Smooth muscle cell of the brain vasculature (primary cell): ENCODE data around the gene AURKB.
A peak's percentile ranks its signal among the peaks of the same experiment; 100 is the strongest.
"Not testable (repeated sequence)": the region's sequence is repeated elsewhere in the genome, so short reads cannot be mapped to it uniquely, and the experiment has no call there.

ENCODE experiments used
- DNase-seq: peaks from one replicate; pipeline ENCODE4 v3.0.0-alpha.2; 2012; ENCODE audit warnings: low read depth, low spot score

AURKB gene

DNA sequence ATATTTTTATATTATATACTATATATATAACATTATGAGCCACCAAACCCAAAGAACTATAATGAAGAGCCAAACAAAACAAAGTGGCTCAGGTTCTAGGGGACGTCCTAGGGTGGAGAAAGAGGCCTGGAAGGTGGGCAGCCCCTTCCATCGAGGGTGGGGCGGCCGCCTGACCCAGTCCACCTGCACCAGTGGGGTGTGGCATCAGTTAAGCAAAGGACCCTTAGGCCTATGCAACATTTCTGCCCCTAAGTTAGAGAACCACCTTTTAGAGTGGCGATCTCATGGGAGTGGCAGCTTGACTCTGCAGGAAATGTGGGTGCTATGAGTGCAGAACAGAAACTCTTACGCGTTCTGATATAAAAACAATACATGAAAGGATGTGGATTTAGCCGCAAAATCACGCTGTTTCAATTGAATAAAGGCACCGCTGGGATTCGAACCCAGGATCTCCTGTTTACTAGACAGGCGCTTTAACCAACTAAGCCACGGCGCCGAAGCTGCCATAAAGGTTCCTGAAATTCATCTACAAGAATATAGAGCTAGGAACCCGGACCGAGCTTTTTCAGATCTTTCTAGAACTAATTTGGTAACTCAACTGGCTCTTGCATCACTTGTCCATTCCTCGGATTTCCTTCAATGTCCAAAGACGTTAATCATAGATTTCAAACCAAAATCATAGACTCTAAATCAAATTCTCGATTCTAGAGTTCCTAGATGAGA is 15.6 kb upstream of the AURKB start:
- DNase-seq: peak; percentile 36

DNA sequence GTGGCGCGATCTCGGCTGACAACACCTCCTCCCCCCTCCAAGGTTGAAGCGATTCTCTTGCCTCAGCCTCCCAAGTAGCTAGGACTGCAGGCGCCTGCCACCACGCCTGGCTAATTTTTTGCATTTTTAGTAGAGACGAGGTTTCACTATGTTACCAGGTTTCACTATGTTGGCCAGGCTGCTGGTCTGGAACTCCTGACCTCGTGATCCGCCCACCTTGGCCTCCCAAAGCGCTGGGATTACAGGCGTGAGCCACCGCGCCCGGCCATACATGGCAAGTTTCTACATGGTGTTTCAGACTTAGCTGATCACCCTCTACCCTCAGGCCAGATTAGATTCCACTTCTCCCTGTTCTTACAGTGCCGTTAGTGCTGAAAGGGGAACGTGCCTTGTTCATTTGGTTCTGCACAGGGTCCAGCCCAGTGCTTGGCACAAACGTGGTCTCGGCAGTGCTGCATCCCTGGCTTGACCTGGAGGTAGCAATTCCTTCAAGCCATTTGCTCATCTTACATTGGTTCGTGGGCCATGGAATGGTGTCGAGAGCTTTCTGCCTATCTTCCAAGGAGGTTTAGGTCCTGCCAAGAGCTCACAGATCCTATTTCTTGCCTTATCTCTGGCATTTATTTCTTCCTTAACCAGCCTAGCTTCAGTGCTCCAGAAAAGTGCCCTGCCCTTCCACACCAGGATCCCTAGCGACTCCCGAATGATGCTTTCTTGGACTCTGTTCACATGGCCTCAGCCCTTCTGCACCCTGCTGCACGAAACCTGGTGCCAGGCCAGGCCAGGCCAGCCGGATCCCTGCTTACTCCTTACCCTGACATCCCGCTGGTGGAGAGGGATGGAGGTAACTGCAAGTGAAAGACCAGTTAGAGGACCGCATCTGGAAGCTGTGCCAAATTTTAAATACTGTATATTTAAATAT is 14.8 kb upstream of the AURKB start:
- DNase-seq: no peak

DNA sequence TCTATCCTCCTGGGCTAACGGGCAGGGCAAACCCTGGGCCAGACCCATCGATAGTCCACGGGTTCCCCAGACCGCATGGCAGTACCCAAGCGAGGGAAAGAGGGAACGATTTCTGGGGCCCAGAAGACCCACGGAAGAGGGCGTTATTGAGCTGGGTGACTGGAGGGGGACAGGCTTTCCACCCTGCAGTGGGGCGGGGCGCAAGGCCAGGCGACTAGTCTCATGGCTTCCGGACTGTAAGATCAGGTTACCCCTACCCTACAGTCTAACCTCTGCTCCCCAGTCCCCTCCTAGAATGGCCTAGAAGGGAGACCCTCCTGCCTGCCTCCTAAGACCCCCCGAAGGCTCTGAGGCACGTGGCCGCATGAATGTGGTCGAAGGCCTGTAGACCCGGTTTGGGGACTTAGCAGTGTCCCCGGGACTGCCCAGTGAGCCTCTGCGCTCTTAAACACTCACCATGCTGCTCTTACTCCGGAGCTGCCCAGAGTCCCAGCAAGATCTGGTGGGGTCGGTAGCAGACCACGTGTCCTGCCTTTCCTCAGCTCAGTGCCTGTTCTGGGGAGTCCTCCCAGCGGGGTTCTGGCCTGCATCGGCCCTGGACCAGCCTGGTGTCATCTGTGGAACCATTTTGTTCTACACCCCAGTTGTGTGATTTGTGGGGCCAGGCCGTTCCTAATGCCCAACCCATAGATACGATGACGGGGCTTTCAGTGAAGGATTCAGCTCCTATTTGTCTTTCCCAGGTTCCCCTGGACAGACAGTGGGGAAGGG is 13.2 kb upstream of the AURKB start:
- DNase-seq: no peak

DNA sequence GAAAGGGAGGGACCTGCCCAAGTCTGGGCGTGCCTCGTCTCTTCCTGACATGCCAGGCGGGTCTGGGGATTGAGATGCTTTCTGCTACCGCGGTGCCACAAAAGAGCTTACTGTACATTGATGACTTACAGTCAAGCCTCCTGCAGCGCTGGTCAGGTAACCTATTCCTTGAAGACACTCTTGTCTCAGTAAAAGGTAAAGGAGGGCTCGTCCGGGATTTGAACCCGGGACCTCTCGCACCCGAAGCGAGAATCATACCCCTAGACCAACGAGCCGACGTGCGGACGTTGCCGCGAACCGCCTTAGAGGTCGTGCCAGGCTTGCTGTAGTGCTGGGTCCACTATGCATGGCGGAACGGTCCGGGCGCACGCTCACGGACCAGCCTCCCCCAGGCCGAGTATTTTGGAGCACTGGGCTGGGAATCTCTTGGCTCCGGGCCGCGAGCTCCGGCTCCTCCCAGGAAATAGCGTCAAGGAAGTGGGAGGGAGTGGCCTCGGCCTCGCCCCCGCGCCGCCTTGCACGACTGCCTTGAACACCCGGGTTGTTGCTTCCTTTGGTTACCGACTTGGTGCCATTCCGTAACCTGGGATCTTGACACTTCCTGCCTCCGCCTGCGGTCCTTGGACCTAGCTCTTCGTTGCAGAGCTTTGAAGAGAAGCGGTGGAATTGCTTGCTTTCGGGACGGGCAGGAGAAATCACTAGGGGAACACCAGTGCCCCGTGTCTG is 12.4 kb upstream of the AURKB start:
- peak; percentile 80 for DNase-seq

DNA sequence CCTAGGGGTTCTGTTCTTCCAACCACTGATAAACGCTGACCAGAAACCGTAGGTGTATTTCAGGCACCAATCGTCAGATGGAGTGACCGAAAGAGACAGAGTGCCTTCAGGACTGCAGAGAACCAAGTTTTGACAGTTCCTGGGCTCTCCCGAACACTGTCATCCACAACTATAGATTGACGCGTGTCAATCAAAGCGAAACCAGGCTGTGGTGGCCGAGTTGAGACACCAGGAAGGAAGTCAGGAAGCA is 11.9 kb upstream of the AURKB start:
- DNase-seq: no peak

DNA sequence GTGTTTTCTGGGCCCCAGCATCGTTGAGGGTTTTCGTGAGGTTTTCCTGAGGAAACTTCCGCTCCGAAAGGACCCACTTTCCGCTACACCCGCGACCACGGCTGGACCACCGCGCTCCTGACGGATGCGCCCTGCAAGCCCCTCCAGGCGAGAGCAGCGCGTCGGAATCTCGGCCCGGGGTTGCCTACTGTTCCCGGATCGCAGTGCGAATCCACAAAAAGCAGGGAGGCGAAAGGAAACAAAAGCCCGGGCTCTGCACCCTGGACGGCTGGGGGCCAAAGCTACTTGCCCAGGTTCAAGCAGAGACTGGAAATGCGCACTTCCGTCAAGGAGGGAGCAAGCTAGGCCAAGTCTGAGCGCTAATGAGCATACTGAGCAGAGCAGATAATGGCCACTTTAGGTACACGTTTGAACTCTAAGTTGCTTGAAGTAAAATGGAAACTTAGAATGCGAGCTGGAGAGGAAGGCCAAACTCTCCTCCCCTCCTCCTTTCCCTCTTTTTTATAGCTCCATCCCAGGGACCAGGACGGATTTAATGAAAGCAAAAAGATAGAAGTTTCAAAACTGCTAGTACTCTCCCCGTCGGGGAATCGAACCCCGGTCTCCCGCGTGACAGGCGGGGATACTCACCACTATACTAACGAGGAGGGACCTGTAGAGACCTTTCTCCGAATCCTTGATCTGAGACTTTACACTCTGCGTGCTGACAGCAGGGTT is 11.4 kb upstream of the AURKB start:
- peak; percentile 76 for DNase-seq

DNA sequence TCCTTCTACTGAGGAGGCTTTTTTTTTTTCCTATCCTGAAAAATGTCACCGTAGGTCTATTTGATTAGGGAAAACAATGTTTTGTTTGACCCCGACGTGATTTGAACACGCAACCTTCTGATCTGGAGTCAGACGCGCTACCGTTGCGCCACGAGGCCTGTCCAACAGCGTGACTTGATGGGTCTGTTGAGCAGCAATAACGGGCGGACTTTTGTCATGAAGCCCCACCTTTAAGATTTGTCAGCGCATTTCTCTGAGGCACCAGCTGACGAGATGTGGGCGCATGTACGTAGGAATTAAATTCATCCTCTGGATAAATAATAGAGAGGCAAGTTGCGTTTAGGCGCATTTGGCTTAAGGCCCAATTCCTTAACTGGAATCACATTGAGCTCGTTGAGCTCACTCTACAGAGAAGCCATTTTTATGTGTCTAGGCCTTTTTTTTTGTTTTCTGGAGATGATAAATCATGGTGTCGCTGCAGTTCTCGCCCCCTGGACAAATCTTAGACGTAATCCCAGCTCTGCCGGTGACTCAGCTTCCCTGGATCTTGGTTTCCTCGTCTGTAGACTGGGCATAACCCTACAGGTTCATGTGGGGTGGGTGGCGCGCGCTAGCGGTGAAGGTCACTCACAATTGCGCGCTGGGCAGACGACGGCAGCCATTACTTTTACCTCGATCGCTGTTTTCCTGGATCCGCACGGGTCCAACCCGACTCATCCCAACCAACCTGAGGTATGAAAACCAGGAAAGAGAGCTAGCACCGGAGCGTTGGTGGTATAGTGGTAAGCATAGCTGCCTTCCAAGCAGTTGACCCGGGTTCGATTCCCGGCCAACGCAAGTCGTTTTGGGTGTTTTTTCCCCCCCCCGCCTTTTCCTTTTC is 10.6 kb upstream of the AURKB start:
- peak; percentile 83 for DNase-seq

DNA sequence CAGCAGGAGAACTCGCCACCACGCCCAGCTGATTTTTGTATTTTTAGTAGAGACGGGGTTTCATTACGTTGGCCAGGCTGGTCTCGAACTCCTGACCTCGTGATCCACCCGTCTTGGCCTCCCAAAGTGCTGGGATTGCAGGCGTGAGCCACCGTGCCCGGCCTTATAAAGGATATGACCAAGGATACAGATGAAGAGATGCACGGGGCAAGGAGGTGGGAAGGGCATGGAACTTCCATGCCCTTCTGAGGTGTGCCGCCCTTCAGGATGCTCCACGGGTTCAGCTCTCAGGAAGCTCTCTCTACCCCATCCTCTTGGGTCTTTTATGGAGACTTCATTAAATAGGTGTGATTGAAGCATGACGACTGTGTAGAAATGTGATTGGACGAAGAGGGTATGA is 3.6 kb upstream of the AURKB start:
- not testable (repeated sequence) for DNase-seq

DNA sequence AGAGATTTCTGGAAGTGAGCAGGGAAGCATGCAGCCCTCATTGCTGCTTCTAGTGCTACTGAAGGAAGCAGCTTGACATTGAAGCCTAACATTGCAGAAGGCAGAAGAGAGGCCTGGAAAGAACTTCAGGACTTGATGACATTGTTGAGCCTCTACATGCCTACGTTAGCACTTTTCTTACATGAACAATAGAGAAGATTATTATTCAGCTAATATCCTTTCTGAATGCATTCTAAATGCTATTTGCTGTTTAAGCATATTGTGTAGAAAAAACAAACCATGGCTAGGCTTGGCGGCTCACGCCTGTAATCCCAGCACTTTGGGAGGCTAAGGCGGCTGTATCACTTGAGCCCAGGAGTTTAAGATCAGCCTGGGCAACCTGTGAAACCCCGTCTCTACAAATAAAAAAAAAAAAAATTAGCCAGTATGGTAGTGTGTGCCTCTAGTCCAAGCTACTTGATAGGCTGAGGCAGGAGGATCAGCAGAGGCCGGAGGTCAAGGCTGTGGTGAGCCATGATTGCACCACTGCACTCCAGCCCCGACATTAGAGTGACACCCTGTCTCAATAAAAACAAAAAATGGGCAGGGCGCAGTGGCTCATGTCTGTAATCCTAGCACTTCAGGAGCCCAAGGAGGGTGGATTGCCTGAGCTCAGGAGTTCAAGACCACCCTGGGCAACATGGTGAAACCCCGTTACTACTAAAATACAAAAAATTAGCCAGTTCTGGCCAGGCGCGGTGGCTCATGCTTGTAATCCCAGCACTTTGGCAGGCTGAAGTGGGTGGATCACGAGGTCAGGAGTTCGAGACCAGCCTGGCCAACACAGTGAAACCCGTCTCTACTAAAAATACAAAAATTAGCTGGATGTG is 2.2 kb upstream of the AURKB start:
- no peak for DNase-seq

DNA sequence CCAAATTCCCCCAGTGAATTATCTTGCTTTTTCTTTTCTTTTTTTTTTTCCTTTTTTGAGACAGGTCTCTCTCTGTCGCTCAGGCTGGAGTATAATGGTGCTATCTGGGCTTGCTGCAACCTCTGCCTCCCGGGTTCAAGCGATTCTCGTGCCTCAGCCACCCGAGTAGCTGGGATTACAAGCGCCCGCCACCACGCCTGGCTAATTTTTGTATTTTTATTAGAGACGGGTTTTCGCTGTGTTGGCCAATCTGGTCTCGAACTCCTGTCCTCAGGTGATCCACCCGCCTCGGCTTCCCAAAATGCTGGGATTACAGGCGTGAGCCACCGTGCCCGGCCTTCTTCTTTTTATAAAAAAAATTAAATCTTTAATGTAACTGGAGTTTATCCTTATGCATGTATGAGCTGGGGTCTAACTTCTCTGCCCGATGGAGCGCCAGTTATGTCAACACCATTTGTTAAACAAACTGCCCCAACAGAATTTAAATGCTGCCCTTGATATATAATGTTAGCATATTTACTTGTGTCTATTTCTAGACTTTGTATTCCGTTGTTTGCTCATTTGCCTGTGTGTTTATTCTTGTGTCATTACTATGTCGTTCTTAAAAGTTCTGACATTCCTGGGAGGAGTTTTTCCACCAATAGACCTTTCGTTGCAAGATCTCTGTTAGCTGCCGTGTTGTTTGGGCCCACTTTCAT is 535 bp upstream of the AURKB start:
- no peak for DNase-seq

DNA sequence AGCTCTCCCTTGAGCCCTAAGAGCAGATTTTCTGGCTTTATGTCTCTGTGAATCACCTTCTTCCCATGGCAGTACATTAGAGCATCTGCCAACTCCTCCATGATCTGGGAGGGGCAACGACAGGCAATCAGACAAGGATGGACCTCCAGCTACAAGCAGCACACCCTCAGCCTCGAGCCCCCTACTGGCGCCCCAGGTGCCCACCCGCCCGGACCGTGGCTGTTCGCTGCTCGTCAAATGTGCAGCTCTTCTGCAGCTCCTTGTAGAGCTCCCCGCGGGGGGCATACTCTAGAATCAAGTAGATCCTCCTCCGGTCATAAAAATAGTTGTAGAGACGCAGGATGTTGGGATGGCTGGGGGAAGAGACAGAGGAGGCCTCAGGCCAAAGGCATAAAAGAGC is 3.8 kb downstream of the AURKB start:
- DNase-seq: no peak

DNA sequence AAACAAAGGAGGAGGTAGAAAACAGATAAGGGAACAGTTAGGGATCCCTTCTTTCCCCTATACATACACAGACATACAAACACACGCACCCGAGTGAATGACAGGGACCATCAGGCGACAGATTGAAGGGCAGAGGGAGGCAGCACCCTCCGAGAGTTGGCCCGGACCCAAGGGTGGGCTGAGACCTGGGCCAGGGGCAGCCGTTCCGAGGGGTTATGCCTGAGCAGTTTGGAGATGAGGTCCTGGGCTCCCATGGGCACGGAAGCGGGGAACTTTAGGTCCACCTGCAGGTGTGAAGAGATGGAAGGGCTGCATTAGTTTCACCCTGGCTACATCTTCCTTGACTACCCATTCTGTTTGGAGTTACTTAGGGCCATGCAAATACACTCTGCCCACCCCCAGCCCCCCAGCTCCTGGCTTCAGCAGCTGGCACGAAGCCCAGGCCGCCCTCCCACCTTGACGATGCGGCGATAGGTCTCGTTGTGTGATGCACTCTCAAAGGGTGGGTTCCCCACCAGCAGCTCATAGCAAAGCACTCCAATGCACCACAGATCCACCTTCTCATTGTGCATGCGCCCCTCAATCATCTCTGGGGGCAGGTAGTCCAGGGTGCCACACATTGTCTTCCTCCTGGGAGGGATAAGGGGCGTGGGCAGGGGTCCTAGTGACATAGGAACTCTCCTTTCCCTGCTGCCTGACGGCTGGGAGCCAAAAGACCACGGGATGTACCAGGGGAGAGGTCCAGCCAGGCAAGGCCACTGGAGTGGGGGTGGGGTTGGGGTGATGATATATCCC is 5.4 kb downstream of the AURKB start:
- no peak for DNase-seq

DNA sequence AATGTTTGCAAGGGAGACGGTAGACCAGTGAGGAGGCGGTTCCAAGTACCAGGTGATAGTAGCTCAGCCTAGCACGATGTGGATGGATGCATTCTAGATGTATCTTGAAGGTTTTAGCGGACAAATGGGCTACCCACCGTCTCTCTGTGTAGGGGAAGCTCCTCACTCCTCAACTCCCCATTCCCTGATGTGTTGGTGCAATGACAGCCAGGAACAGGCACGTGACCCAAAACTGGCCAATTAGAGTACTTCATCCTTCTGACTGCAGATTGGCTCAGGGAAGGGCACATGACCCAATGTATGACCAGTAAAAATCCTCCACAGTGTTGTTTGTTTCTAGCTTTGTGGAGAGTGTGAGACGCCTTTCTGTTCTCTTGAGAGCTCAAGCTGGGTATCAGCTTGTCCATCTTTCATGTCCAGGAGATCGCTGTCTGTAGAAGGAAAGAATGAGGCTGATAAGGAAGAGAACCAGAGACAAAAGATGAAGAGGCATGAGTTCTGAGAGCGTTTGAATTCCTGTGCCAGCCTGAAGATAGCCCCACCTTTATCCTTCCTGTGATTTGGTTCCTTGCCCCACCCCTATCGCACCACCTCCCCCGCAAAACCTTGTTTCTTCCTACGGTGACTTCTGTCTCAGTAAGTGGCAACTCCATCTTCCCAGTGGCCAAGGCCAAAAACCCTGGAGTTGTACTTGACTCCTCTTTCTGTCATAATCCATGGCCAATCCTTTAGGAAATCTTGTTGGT is 18.1 kb downstream of the AURKB start:
- DNase-seq: no peak

DNA sequence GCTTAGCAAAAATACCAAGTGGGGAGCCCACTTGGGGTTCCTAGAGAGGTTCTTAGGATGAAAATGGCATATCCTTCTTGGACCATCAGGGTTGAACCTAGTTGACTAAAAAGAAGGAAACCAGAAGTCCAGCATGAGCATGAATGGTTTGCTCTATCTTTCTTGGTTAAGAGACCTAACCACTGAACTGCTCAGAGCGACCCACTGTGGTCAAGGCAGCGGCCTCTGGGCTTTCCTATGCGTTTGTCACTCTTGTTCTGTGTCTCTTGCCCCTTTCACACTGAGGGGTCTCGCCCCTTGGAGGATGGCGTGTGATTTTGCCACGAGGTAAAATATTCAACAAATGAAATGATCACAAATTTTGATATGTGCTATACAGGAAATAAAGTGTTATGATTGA is 19.9 kb downstream of the AURKB start:
- DNase-seq: no peak

DNA sequence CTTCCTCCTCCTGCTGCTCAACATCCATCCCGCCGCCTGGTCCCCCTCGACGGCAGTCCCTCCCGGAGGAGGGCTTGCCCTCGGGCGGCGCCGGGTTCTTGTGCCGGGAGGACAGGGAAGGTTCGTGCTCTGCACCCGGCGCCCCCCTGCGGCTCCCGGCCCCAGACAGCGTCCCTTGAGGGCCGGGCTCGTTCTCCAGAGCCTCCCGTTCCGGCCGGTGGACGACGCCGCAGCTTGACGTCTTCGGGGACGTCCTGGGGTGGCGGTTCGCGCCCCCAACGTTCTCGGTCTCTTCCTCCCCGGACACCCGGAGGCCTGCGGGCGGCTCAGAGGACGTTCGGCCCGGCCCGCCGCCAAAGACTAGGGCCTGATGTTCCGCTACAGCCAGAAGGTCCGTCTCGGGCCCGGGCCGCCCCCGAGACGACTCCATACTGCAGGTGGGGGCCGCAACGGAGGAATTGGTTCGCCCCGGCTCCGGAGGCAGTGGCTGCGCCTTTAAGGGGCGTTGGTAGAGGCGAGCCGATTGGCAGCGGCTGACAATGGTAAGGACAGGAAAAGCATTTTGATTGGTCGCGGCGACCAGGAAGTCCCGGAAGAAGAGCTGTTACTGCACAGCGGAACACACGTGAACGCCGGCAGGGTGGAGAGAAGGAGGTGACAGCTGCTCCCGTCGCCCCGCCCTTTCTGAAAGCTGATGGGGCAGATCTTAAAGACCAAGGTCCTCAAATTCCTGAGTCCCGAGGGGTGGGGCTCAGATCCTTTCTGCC is 20.5 kb downstream of the AURKB start, which contains the start of gene BORCS6:
BORCS6 (minus strand) TSS at position 470 of the 767 bp plus-strand sequence; CDS start at position 430, 40 bp downstream.
- DNase-seq: peak; percentile 90

DNA sequence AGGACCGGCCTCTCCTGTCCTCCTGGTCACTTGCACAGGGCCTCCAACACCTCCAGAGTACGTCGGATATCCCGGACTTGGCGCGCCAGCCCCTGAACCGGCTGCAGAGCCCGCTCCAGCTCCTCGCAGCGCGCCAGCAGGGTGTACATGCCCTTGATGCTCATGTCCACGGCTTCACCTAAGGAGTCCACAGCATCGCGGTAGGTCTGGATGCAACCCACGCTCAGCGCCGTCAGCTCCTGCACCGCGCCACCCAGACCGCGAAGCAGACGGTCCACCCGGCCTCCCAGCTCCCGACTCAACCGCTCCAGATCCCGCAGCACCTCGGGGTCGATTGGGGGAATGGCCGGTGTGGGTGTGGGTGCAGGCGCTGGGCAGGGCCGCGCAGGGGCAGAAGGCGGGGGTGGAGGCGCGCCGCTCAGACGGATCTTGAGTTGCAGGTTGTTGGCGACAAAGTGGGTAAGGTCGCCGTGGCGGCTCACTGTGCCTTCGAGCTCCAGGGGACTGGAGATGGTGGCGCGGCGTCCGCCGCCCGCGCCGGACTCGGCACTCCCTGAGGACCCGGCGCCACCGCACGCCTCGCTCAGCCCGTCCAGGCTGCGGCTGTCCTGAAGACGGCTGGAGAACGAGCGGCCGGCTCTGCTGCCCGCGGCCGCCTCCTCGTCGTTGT is 21.2 kb downstream of the AURKB start:
- no peak for DNase-seq
